Dermis blood vessel endothelial cell (primary cell): ENCODE measurements around the gene BACH2. TPM values are rescaled to one million over a fixed set of nuclear protein-coding genes. Genes with fewer than 3 reads are reported as not detected.
A peak's percentile ranks its signal among the peaks of the same experiment; 100 is the strongest.

Source experiments
- DNase-seq: peaks from one replicate; pipeline ENCODE4 v3.0.0; 2010
- total RNA-seq: library from RNA; depleted of rRNA; stranded (reverse); fragments of >200 nt; gene quantifications from 2 replicates; pipeline ENCODE4 v1.2.3, GENCODE V29; 2014

Gene BACH2
- total RNA-seq, 1 donor from 2014 or later, result 1.2 TPM

DNA sequence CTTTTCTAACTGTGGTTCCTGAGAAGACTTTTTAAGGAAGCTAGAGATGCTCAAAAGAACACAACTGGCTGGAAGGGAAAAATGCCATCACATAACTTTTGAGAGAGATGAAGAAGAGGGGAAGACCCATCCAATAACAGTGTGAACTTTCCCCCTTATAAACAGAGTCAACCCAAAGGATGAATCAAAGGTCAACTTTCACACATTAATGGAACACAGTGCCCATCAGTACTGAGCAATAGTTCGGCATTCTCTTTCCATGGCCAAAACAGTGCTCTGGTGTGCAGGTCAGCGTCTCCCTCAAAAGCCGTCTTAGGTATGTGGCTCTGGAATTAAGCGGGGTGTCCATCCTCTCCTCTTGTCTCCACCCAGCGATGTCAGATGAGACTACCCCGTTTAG is 272.0 kb downstream of the BACH2 start:
- no peak for DNase-seq

DNA sequence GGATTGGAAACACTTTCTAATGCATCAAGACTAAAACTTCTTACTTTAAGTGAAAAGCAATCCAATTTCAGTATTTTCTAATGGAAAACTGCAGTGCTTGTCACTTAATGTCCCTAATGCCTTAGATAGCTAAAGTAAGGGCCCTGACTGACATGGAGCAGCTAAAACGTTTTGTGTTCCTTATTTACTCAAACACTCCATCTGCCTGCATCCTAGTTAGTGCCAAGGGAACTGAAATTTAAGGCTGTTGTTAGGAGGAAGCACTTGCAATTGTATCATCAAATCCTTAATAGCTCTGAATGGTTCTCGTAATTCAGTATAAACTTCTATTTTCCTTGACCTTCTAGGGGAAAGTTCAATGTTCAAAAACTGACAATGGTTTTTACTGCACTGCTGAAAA is 274.9 kb downstream of the BACH2 start:
- no peak for DNase-seq

DNA sequence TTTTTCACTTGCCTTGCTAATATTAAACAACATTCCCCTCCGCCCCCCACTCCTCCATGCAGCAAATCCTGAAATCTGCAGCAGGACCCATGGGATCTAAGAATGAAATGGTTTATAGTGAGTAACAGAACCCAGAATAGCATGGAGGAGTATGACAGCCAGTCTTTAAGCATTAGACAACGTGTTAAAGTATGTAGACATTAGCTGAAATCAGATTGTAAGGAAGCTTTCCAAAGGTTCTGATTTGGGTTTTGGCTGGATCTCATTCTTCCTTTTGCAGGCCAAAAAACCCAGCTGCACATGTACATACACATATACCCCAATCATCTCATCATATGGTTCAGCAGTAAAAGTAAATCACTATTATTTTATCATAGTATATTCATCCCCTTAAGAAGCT is 275.9 kb downstream of the BACH2 start:
- no peak for DNase-seq

DNA sequence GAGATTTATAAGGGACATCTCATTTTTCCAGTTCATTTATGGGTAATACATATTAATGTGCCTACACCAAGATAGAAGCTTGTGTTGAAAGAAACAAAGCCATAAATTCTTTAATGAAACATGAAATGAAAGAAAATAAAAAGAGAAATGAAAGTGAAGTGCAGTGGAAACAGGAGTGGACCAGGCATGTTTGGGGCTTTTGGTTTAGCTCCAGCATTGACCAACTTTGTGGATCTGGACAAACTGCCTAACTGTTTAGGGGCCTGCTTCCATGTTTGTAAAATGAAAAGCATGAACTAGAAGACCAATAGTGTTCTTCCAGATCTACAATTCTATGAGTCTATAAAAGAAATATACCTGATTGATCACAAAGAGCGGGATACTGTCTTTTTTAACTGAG is 277.4 kb downstream of the BACH2 start:
- DNase-seq, result no peak

DNA sequence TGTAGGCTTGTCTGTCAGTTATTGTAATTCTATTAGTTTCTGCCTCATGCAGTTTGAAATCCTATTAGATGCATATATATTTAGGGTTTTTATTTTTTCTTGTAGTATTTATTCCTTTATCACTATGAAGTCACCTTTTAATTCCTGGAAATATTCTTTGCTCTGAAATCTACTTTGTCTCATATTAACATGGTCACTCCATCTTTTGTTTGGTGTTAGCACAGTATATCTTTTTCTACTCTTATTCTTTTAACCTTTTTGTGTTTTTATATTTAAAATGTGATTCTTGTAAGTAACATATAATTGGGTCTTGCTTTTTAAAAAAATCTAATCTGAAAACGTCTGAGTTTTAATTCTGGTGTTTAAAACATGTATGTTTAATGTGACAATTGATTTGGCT is 280.8 kb downstream of the BACH2 start:
- no peak for DNase-seq

DNA sequence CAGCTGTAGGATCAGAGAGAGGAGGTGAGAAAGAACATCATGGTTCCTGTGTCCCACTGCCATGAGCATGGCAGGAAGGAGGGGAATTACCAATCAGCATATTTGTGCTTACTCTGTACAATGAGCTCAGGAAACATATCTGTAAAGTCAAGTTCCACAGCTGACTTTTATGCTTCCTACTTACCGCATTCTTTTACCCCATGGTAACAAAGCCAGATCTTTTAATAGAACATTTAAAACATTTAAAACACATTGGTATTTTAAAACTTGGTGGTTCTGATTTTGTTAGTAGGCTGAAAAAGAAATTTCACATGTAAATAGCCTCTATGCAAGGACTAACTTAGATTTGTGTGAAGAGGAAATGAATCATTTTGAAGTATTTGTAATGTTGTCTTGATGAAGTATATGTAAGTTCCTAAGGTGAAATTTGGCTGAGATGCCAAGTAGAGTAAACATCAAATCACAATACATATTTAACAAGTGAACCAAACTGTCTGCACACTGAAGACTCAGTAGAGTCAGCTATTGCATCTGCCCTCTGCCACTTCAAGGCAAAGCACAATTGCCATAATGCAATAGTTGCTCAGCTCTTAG is 287.6 kb downstream of the BACH2 start:
- peak; percentile 85 for DNase-seq

DNA sequence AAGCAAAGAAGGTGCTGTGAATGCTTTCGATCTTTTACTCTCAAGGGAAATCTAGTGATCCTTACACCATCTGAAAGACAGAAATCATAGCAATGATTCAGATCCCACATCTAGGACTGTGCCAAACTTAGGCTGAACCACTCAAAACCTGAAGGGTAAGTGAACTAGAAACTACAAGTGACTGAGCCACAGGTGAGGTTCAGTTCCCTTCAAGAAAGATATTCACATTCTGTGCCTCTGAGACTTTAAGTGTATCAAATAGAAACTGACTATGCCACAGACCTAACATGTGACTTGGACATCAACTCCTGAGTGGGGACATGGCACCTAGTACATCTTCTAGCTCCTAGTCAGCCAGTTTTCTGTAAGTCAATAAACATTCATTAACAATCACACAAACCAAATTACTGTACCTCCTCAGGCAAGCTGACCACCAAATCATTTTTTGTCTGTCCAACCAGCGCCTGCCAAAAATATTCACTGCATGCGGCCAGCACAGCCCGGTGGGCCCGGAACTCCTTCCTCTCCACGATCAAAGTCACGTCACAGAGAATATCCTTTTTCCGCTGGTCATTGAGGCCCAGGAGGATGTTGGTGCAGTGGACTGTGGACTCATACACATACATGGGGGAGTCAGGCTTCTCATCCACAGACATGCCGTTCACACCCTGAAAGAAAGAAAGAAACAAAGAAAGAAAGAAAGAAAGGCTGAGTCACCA is 288.3 kb downstream of the BACH2 start:
- DNase-seq, result no peak

DNA sequence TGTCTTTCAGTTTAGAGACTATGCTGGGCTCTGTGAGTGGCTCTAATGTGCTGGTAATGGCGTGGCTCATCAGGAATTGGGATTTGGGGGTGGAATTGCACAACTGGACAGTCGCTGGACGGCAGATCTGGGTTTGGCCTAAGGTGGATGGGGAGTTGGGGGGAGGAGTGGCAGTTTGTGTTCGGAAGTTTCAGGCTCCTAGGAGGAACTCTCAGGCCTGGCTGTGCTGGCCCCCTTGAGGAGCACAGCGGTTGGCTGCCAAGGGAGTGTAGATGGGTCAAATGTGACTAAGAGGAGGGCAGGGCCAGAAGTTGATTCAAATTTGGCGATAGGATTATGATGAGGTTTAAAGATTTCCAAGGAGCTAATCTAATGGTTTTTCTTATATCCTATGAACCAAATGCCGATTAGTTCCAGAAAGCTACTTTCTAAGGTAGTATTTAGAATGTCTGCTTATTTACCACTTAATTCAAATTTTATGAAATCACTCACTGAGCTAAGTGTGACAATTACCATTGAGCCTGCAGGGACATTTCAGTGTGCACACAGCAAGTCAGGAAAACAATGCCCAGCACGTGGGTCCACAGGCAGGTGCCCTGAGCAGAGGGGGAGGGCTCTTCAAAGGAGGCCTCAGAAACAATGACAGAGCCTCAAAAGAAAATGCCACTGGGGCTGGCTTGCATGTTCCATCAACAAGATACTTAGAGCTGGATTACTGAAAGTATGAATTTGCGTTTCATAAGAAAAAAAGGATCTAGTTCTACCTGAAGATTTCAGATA is 291.4 kb downstream of the BACH2 start:
- no peak for DNase-seq

DNA sequence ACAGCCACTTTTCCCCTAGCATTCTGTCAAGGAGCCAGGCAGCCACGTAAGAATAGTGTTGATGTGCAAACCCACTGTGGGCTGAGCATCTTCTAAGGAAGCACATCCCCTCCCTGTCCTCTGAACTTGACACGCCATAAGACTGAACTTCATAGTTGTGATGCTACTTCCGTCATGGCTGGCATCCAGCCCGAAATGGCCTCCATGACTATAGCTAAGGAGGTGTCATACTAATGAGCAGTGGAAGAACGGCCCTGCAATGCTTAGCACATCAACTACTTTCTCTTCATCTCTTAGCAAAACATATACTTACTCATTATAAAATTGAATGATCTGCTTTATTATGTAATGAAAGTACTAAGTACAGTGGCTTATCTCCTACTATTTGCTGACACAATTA is 292.1 kb downstream of the BACH2 start:
- no peak for DNase-seq

DNA sequence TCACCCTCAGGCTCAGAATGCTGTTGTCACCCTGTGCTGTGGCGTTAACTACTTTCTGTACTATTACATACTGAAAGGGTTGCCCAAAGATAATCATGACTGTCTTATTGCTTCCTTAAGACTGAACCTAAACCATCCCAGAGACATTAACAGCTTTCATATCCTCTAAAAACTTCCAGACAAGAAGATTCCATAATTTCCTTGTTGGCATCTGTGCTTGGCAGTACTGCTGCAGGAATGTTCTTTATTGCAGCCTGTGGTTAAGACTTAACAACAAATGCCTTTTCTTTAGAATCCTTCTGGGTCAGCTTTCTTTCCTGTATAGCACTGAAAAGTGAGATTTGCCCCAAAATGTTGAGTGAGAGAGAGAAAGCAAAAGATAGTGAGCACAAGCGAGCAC is 292.7 kb downstream of the BACH2 start:
- no peak for DNase-seq

DNA sequence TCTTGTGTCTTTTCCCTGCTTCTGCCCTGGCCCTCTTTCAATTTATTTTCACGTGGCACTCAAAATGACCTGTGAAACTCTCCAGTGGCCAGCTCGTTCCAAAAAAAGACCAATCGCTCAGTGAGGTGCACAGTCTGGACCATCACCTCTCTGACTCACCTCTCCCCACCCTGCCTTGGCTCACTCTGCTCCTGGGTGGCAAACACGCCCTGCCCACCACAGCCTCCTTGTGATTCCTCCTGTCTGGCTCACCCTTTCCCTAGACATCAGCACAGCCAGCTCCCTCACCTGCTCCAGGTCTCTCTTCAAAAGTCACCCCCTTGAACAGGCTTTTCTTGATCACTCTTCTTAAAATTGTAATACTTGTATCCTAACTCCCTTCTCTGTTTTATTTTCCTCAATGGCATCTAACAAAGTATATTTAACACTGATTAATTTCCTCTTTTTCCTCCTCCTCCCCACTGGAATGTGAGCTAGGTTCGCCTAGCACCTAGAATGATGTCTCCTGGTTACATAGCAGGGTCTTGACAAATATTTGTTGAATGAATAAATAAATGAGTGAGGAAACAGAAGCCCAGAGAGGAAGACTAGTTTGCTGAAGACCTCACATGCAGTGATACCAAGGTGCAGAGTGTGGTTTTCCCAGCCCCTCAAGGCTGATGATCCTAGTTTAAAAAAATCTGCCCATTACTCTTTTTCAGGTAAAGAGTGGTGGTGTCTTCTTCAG is 293.4 kb downstream of the BACH2 start:
- DNase-seq, result no peak

DNA sequence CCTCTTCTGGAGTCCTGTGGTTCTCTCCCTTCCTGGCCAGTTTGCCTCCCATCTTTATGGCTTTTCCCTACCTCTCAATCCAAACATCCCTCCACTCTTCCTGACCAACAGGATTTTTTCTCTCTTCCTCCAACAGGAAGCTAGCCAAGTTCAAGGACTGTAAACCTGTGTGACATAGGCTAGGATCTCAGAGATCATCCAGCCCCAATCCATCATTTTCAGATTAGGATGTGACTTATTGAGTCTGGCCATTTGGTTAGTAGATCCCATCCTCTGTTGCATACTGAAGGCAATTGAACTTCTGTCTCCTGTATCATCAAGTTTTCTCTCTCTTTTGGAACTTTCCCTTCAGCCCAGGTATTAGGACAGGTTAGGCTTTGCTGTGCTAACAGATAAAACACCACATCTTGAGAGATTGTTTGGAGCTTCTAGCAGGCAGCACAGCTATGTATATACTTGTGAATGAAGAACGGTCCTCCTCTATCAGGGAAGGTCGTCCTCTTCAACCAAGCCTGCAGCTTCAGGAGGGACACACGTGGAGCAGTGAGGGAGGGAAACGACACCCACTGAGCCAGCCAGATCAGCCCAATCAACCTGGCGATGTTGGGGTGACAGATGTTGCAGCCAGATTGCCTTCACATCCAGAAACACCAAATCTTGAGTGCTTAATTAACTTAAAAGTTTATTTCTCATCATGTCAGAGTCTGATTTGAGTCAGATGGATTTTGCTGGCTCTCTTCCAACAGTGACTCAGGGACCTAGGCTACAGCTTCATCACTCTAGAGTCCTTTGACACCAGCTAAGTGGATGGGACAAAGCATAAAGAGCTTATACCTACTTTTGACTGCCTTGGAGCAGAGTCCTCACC is 295.5 kb downstream of the BACH2 start:
- DNase-seq, result peak; percentile 28

DNA sequence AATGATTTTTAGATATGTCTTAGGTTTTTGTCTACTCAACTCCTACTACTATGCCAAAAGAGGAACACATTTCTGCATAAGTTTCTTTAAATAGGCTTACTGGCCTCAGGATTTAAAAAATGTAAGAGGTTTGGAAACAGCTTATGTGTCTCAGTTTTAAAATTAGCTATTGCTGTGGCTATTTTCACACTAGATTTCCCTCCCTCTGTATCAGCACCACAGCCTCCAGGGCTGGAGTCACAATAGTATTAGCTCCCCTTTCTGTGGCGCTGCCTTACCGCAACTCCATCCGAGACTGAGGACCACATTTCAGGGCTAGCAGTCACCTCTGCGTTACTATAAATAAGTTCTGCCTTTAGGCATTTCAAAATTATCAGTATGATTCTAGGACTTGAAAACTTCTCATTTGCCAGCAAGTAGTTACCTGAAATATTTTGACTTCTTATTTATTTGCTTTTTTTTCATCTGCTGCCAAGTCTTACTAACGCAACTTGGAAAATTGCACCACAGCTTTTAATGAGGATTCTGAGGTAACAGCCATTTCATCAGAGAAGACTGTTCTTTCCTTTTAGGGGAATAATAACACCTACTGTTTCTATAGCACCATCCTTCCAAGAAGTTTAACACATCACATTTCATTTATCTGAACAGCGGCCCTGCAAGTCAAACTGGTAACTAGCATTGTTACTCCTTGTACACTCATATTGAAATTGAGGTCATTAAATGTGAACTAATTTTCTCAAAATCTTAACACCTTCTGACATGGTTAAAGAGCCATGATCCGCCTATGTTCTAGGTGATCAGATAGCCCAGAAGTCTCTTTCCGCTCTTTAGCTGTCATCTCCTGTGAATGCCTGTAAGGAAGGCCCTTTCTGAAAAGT is 296.5 kb downstream of the BACH2 start:
- DNase-seq, result no peak

DNA sequence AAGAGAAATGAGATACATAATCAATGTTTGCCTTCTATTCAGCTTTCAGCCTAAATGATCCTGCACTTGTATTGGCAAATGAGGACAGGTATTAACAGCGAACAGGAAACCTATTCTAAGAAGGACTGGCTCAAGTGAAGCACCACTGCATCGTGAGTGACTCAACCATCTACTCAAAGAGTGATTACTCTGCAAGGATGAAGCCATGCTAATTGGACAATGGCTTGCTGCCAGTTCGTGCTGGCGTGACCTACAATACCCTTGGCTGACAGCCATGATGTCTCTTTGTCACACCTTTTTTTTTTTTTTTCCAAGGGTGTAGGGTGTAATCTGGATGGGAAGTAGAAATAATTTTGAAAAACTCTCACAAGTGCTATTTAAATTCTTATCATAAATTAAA is 297.5 kb downstream of the BACH2 start:
- peak; percentile 77 for DNase-seq

DNA sequence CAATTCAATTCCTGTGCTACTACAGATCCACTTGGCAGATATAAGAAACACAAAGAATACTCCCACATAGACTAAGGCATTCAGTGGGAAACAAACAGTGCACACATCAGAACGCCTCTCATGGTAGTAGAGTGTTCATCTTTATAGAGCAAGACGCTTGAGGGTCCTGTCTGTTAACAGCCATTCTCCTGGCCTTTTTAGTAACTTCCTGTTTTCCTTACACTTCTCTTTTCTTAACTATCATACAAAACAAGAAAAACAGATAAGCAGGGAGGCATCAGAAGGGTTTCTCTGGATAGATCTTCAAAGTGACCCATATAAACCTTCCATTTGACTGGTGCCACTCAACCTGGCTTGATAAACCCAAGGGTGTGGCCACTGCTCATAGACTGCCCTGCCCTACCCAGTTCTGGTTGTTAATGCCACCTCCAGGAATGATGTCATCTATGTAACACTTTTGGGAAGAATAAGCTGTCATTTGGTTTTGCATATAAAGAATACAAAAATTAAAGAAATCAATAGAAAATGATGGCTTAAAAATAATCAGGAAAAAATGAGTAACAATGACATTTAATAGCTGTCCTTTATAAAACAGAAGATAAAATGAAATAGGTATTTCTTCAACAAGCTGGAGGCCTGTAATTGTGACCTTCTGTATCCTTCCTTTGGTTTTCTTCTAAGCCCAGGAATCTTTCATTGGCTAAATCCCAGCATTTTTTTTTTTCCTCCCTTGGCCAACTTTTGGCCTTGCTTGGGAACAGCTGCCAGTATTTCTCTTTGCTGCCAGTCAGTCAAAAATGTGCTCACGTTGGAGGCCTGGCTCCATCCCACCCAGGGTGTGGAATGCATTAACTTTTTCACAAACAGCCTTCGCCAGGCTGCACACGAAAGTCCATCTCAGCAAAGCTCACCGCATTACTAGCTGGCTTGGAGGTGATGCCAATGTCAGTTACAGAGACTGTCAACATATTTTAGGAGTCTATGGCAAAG is 298.9 kb downstream of the BACH2 start:
- no peak for DNase-seq

DNA sequence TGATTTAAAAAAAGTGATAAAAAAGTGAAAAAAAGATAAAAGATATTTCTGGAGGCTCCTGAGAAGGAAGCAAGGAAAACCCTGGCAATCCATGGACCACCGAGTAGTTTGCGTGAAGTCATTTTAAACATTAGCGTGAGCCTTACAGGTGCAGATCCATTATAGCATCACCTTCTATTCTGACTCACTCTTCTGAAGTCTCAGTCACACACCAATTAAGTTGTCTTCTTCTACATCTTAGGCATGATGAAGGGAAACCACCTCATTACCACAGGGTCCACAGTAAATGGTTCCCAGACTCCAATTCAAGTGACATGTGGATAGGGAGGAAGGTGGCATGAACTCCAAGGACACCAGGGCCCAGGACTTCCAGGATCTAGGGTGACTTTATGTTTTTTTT is 303.2 kb downstream of the BACH2 start:
- no peak for DNase-seq

DNA sequence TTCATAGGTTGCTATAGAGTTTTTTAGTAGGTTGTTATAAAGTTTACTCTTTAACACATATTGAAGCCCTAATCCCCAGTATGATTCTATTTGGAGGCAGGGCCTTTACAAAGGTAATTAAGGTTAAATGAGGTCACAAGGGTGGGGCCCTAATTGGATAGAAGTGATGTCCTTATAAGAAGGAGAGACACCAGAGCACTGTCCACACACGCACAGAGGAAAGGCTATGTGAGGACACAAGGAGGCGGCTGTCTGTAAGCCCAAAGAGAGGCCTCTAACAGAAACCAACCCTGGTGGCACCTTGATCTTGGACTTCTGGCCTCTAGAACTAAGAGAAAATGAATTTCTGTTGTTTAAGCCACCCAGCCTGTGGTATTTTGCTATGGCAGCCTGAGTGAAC is 303.8 kb downstream of the BACH2 start:
- no peak for DNase-seq

DNA sequence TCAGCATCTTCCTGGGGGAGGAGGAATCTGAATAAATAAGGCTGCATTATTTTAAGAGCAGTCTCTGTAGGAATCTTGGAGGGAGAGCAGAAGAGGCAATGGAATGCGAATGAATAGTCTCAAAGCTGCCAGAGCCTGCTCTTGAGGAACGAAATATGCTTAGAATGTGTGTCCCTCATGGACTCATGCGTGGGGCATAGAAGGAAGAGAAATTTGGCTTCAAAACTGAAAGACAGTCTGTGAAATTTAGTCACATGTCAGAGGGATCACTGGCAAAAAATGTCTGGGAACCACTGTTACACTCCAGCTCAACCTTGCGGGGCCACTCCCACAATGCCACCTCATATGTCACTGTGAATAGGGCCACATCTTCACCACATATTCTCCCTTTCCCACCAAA is 306.9 kb downstream of the BACH2 start:
- no peak for DNase-seq

DNA sequence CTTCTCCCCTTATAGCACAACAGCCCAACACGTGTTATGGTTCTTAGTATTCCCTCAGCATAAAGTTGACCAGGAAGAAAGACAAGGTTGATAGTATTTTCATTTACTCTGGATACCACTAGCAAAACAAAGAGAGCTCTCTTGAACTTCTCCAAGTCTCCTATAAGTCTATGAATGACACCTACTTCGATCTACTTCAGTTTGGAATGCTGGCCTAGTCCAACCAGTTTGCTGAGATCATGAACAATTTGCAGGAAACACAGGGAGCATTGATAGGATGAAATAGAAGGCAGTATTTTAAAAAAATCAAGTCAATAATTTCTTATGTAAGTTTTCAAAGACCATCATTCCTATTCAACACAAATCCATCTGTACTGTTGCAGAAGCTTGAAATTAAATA is 308.8 kb downstream of the BACH2 start:
- no peak for DNase-seq

DNA sequence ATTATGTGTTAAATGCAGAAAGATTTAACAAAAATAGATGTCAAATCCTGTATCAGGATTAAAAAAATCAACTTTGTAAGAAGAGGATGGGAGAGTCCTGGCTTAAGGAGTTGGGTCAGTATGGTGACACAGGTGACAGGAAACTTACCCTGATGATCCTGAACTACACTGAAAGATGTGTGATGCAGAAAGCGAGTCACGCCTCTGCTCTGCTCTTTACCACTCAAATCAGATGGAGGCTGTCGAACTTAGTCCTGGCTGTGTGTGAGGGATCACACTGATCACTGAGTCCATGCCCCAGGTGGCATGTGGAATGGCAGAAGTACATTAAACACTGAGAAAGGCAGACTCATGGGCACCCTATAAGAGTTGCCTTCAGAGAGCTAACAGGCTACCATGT is 309.5 kb downstream of the BACH2 start:
- DNase-seq, result no peak
